ENCODE measurements around the gene POU2F3. TPM values are rescaled to one million over a fixed set of nuclear protein-coding genes. Genes with fewer than 3 reads are reported as not detected.
"Not testable (repeated sequence)": the region's sequence is repeated elsewhere in the genome, so short reads cannot be mapped to it uniquely, and the experiment has no call there.

POU2F3 gene
- total RNA-seq, 1 donor from 2014 or later = not detected

GRCh38 chr11:120249279-120250262, 9.6 kb downstream of the POU2F3 start:
- no peaks in the 10 kb centered on the region for H3K27me3 ChIP-seq
- no peaks in the 10 kb centered on the region for H4K20me1 ChIP-seq (ENCODE audit: low read depth)
- Mint-ChIP-seq H3K4me3 (peak overlapping the region; percentile 22), H3K36me3 (no peaks in the 10 kb centered on the region), H3K9me3 (no peaks in the 10 kb centered on the region), H3K4me1 (peaks cover 26% of the 10 kb centered on the region), H3K27ac (no peak overlapping the region), H3K27me3 (ENCODE audit: insufficient read depth, low read depth) (peaks cover 18% of the 10 kb centered on the region)
- peaks cover 34% of the 10 kb centered on the region for H3F3A ChIP-seq (ENCODE audit: low read depth)
- TF ChIP-seq EZH2 (IDR thresholded peaks at IDR 0.05) (no peak), CTCF (IDR thresholded peaks at IDR 0.05) (no peak), EZH2phosphoT487 (IDR thresholded peaks at IDR 0.05) (no peak)
- DNase-seq (ENCODE audit: low spot score) = no peak
- H3K9me3 ChIP-seq (ENCODE audit: low read depth) = no peaks in the 10 kb centered on the region
- no peaks in the 10 kb centered on the region for H3K36me3 ChIP-seq
- no peak overlapping the region for H3K4me2 ChIP-seq
- no peak overlapping the region for H2AFZ ChIP-seq (replicated peaks)
- peaks cover 39% of the 10 kb centered on the region for H3K4me1 ChIP-seq
- no peaks in the 10 kb centered on the region for H3K79me2 ChIP-seq (ENCODE audit: low read depth)
- H3K9ac ChIP-seq = no peak overlapping the region
- H3K27ac ChIP-seq = no peak overlapping the region
- no peak overlapping the region for H3K4me3 ChIP-seq

GRCh38 chr11:120253377-120253776, 13.4 kb downstream of the POU2F3 start:
- not testable (repeated sequence) for H3K4me3 ChIP-seq; H3K4me3 Mint-ChIP-seq; H3K36me3 Mint-ChIP-seq; H3K27ac ChIP-seq; H3K79me2 ChIP-seq (ENCODE audit: low read depth); H3K9me3 Mint-ChIP-seq; H3K36me3 ChIP-seq; DNase-seq (ENCODE audit: low spot score); H3K27ac Mint-ChIP-seq; H3K9me3 ChIP-seq (ENCODE audit: low read depth); H3K9ac ChIP-seq; H4K20me1 ChIP-seq (ENCODE audit: low read depth); H3K4me2 ChIP-seq; H2AFZ ChIP-seq (replicated peaks)
- Mint-ChIP-seq H3K4me1 (peaks cover 33% of the 10 kb centered on the region), H3K27me3 (ENCODE audit: insufficient read depth, low read depth) (peaks cover 19% of the 10 kb centered on the region)
- Histone ChIP-seq H3K4me1 (peaks cover 29% of the 10 kb centered on the region), H3F3A (ENCODE audit: low read depth) (peaks cover 22% of the 10 kb centered on the region), H3K27me3 (peaks cover 15% of the 10 kb centered on the region)

- H3K4me2 ChIP-seq = peak overlapping the region; percentile 81
- H3K27me3 Mint-ChIP-seq (ENCODE audit: insufficient read depth, low read depth) = peaks cover 19% of the 10 kb centered on the region
These were observed 15.0 kb downstream of the POU2F3 start for GRCh38 chr11:120254788-120255518.

More at GRCh38 chr11:120254788-120255518, 15.0 kb downstream of the POU2F3 start:
- Histone ChIP-seq H3K9ac (no peak overlapping the region), H4K20me1 (ENCODE audit: low read depth) (no peaks in the 10 kb centered on the region), H3K4me1 (peaks cover 20% of the 10 kb centered on the region), H3K36me3 (no peaks in the 10 kb centered on the region), H3K79me2 (ENCODE audit: low read depth) (no peaks in the 10 kb centered on the region), H2AFZ (replicated peaks) (peak overlapping the region; percentile 15), H3K27ac (no peak overlapping the region), H3K27me3 (peaks cover 15% of the 10 kb centered on the region), H3F3A (ENCODE audit: low read depth) (peaks cover 9% of the 10 kb centered on the region), H3K4me3 (peak overlapping the region; percentile 43), H3K9me3 (ENCODE audit: low read depth) (no peaks in the 10 kb centered on the region)
- Mint-ChIP-seq H3K4me1 (peaks cover 25% of the 10 kb centered on the region), H3K9me3 (no peaks in the 10 kb centered on the region), H3K27ac (peak overlapping the region; percentile 43), H3K4me3 (peak overlapping the region; percentile 75), H3K36me3 (no peaks in the 10 kb centered on the region)
- TF ChIP-seq EZH2 (IDR thresholded peaks at IDR 0.05) (no peak), CTCF (IDR thresholded peaks at IDR 0.05) (no peak), EZH2phosphoT487 (IDR thresholded peaks at IDR 0.05) (no peak)
- no peak for DNase-seq (ENCODE audit: low spot score)
